Fibroblast of the aortic adventitia (primary cell): ENCODE data around the gene BMPR1A. TPM values are rescaled to one million over a fixed set of nuclear protein-coding genes. Genes with fewer than 3 reads are reported as not detected.

ENCODE experiments used
- DNase-seq: peaks from one replicate; pipeline ENCODE4 v3.0.0-alpha.2; 2010; ENCODE audit warnings: low read depth
- H3K4me3 ChIP-seq: 2 replicates; pipeline ENCODE4 v1.5.1; 2011; ENCODE audit warnings: low read depth, mild to moderate bottlenecking, control low read depth, low read length, moderate library complexity
- CTCF ChIP-seq: IDR thresholded peaks from 2 replicates; pipeline ENCODE4 v1.5.1; 2011; ENCODE audit warnings: mild to moderate bottlenecking, low read length, control low read depth, inconsistent platforms; ENCODE audit not compliant: insufficient read depth
- total RNA-seq: library from RNA; depleted of rRNA; stranded (reverse); fragments of >200 nt; gene quantifications from 2 replicates; pipeline ENCODE4 v1.2.3, GENCODE V29; 2012; ENCODE audit warnings: low replicate concordance

The BMPR1A gene
- total RNA-seq, 1 donor: 74.7 TPM

- TF ChIP-seq CTCF: no peak
- no peak overlapping the region for H3K4me3 ChIP-seq
- no peak for DNase-seq
Observed at GRCh38 chr10:86804805-86805204, 48.4 kb downstream of the BMPR1A start.

- DNase-seq: peak; percentile 36
- H3K4me3 ChIP-seq: no peak overlapping the region
- no peak for TF ChIP-seq CTCF
Observed at GRCh38 chr10:86813101-86813500, 56.7 kb downstream of the BMPR1A start.

- peak overlapping the region; percentile 14 for H3K4me3 ChIP-seq
- DNase-seq: no peak
- TF ChIP-seq CTCF: no peak
Observed at GRCh38 chr10:86813982-86814381, 57.6 kb downstream of the BMPR1A start.

GRCh38 chr10:86815035-86815617 is 58.7 kb downstream of the BMPR1A start:
- peak; percentile 74 for DNase-seq
- TF ChIP-seq CTCF: no peak
- no peak overlapping the region for H3K4me3 ChIP-seq

- H3K4me3 ChIP-seq: no peak overlapping the region
- no peak for TF ChIP-seq CTCF
- DNase-seq: no peak
Observed at GRCh38 chr10:86815640-86816039, 59.2 kb downstream of the BMPR1A start.

- no peak overlapping the region for H3K4me3 ChIP-seq
- DNase-seq: no peak
- no peak for TF ChIP-seq CTCF
Observed at GRCh38 chr10:86817246-86817645, 60.8 kb downstream of the BMPR1A start.

- H3K4me3 ChIP-seq: no peak overlapping the region
- no peak for TF ChIP-seq CTCF
- no peak for DNase-seq
Observed at GRCh38 chr10:86819567-86819966, 63.1 kb downstream of the BMPR1A start.
